Activated T-cell treated with anti-CD3 and anti-CD28 coated beads, Interleukin-2, amount 50 U/mL, for 48 hours (primary cell): ENCODE results near the gene FARP2.

Experiments used
- DNase-seq, 2 experiments: peaks; one replicate each; pipeline ENCODE4 v3.0.0-alpha.2; 2020

FARP2 gene

GRCh38 chr2:241460631-241461030 lies 104.5 kb downstream of the FARP2 start:
- DNase-seq: no peak

GRCh38 chr2:241461693-241462677 lies 105.9 kb downstream of the FARP2 start:
- no peak for DNase-seq

- no peak for DNase-seq
Measured at GRCh38 chr2:241463276-241464135, 107.4 kb downstream of the FARP2 start.

GRCh38 chr2:241465543-241465942 lies 109.5 kb downstream of the FARP2 start:
- no peak for DNase-seq

GRCh38 chr2:241466230-241466629 lies 110.1 kb downstream of the FARP2 start:
- no peak for DNase-seq

GRCh38 chr2:241467777-241468475 lies 111.8 kb downstream of the FARP2 start:
- no peak for DNase-seq

- no peak for DNase-seq
Measured at GRCh38 chr2:241468476-241468781, 112.3 kb downstream of the FARP2 start.

- no peak for DNase-seq
Measured at GRCh38 chr2:241469746-241470145, 113.7 kb downstream of the FARP2 start.

GRCh38 chr2:241473399-241473798 lies 117.3 kb downstream of the FARP2 start:
- DNase-seq: no peak

GRCh38 chr2:241475267-241475666 lies 119.2 kb downstream of the FARP2 start:
- DNase-seq: no peak

GRCh38 chr2:241478166-241478565 lies 122.1 kb downstream of the FARP2 start:
- DNase-seq: no peak

- DNase-seq: no peak
Measured at GRCh38 chr2:241479026-241479898, 123.2 kb downstream of the FARP2 start.

- DNase-seq: no peak
Measured at GRCh38 chr2:241481687-241482086, 125.6 kb downstream of the FARP2 start.

GRCh38 chr2:241482126-241482955 lies 126.3 kb downstream of the FARP2 start:
- no peak for DNase-seq

- DNase-seq: no peak
Measured at GRCh38 chr2:241483305-241483704, 127.2 kb downstream of the FARP2 start.

GRCh38 chr2:241485172-241485911 lies 129.3 kb downstream of the FARP2 start:
- DNase-seq: no peak

- DNase-seq: no peak
Measured at GRCh38 chr2:241489088-241489487, 133.0 kb downstream of the FARP2 start.

- no peak for DNase-seq
Measured at GRCh38 chr2:241489733-241490680, 133.9 kb downstream of the FARP2 start.

GRCh38 chr2:241490825-241491506 lies 134.9 kb downstream of the FARP2 start:
- DNase-seq: no peak
